Kidney epithelial cell (primary cell): Measurements from ENCODE around the gene C3orf49. TPM values are rescaled to one million over a fixed set of nuclear protein-coding genes. Genes with fewer than 3 reads are reported as not detected.

Experiments used
- DNase-seq: peaks from one replicate; pipeline ENCODE4 v3.0.0-alpha.2; 2010; ENCODE audit warnings: low read depth
- H3K27me3 ChIP-seq: 2 replicates; pipeline ENCODE4 v1.6.0; 2011; ENCODE audit warnings: low read length; ENCODE audit not compliant: control insufficient read depth, insufficient read depth
- H3K36me3 ChIP-seq: 2 replicates; pipeline ENCODE4 v1.5.1; 2011; ENCODE audit warnings: low read length; ENCODE audit not compliant: control insufficient read depth, insufficient read depth
- H3K4me3 ChIP-seq: 2 replicates; pipeline ENCODE4 v1.5.1; 2011; ENCODE audit warnings: low read depth, mild to moderate bottlenecking, control low read depth, low read length
- total RNA-seq: library from RNA; depleted of rRNA; stranded (reverse); fragments of >200 nt; gene quantifications from 2 replicates; pipeline ENCODE4 v1.2.3, GENCODE V29; 2015
- TF ChIP-seq, protein P1 (sequence below): IDR thresholded peaks from 2 replicates; pipeline ENCODE4 v1.5.1; 2011; ENCODE audit warnings: mild to moderate bottlenecking, moderate library complexity, low read length, control low read depth, inconsistent platforms; ENCODE audit not compliant: insufficient read depth, poor library complexity, severe bottlenecking

C3orf49 gene
- total RNA-seq, 1 donor from 2014 or later: not detected

GRCh38 chr3:63853106-63853505 lies 34.0 kb downstream of the C3orf49 start:
- DNase-seq: no peak
- no peaks in the 10 kb centered on the region for H3K27me3 ChIP-seq

DNA sequence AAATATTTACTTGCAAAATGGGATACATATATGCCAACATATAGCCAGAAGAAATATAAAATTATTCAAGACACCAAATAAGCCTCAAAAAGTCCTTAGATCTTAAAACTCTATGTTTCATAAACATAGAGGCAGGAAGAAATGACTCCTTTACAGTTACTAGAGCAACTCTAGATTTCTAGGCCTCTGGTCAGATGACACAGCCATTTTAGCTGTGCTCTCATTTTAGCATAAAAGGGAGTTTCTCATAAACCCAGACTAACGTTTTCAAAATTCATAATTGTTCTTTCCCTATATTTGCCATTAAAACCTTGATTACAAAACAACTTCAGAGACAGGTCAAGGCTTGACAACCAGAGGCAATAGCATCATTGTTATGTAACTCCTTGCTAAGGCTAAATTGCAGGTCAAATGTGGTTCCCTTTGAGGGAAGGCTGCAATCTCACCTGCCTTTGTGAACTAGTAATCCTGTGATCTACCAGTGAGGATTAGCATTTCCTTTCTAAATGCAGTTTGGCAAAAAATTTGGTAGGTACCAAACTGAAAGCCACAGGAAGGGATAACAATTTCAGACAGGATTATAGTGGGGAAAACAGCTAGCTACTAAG lies 36.3 kb downstream of the C3orf49 start:
- Histone ChIP-seq H3K27me3 (no peaks in the 10 kb centered on the region), H3K36me3 (no peaks in the 10 kb centered on the region), H3K4me3 (no peak overlapping the region)
- TF ChIP-seq, protein P1, sequence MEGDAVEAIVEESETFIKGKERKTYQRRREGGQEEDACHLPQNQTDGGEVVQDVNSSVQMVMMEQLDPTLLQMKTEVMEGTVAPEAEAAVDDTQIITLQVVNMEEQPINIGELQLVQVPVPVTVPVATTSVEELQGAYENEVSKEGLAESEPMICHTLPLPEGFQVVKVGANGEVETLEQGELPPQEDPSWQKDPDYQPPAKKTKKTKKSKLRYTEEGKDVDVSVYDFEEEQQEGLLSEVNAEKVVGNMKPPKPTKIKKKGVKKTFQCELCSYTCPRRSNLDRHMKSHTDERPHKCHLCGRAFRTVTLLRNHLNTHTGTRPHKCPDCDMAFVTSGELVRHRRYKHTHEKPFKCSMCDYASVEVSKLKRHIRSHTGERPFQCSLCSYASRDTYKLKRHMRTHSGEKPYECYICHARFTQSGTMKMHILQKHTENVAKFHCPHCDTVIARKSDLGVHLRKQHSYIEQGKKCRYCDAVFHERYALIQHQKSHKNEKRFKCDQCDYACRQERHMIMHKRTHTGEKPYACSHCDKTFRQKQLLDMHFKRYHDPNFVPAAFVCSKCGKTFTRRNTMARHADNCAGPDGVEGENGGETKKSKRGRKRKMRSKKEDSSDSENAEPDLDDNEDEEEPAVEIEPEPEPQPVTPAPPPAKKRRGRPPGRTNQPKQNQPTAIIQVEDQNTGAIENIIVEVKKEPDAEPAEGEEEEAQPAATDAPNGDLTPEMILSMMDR: no peak
- DNase-seq: no peak

More at GRCh38 chr3:63853106-63853505, 34.0 kb downstream of the C3orf49 start:
- TF ChIP-seq, protein P1: no peak
- Histone ChIP-seq H3K4me3 (no peak overlapping the region), H3K36me3 (no peaks in the 10 kb centered on the region)

DNA sequence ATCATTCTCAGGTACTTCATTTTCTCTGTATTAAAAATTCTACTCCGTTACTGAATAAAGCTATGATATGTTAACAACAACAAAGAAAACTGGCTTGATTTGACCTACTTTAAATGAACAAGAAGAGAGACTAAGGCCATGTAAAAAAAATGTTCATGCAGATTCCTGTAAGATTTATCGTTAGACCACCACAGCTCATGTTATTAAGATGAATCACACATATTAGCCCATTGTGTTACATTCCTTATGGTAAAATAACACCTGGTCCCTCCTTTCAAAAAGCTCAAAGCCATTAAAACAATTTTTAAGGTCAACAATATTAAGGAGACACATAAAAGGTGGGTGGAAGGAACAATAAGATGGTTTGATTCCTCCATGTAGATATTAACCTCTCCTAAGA lies 38.2 kb downstream of the C3orf49 start:
- TF ChIP-seq, protein P1: no peak
- no peaks in the 10 kb centered on the region for H3K27me3 ChIP-seq
- no peak overlapping the region for H3K4me3 ChIP-seq
- no peaks in the 10 kb centered on the region for H3K36me3 ChIP-seq
- DNase-seq: peak; percentile 25

DNA sequence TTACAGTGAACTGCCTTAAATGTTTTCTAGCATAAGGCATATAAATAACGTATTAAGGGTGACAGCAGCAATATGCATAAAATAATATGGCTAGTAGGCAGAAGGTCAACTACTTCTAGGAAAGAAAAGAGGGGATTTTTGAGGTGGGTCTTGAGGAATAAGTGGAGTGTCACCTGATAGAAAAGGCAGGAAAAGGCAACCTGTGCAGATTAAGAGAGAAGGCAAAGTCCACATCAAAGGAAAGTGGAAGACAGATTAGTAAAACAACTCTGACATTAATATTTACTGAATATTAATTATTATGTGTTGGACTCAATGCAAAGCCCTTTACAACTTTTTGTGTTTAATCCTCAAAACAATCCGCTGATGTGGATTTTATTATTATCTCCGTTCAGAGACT lies 41.7 kb downstream of the C3orf49 start:
- Histone ChIP-seq H3K27me3 (no peaks in the 10 kb centered on the region), H3K4me3 (no peak overlapping the region), H3K36me3 (no peaks in the 10 kb centered on the region)
- no peak for DNase-seq
- TF ChIP-seq, protein P1: no peak

DNA sequence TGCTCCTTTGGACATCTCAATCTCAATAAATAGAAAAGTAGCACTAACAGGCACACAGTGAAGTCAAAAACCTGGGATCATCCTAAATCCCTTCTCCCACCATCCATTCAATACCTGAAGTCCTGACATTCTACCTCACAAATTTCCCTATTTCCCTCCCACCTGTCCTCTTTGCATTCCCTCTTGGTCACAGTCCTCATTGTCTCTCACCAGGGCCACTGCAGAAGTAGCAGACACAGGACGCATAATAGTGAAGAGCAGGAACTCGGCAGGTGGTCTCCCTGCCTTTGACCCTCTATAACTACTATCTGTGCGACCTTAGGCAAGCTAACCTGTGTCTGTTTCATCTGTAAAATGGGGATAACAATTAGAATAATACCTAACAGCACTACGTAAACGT lies 42.2 kb downstream of the C3orf49 start:
- Histone ChIP-seq H3K27me3 (no peaks in the 10 kb centered on the region), H3K4me3 (no peak overlapping the region), H3K36me3 (no peaks in the 10 kb centered on the region)
- TF ChIP-seq, protein P1: no peak
- no peak for DNase-seq

- Histone ChIP-seq H3K4me3 (peak overlapping the region; percentile 95), H3K36me3 (no peaks in the 10 kb centered on the region), H3K27me3 (no peaks in the 10 kb centered on the region)
- TF ChIP-seq, protein P1: no peak
- no peak for DNase-seq
Measured at GRCh38 chr3:63862804-63863149, 43.7 kb downstream of the C3orf49 start.
